Measurements from ENCODE around the gene ALDH7A1. TPM values are rescaled to one million over a fixed set of nuclear protein-coding genes. Genes with fewer than 3 reads are reported as not detected.

The ALDH7A1 gene
- 16.7 and 29.6 TPM in 2 replicates for polyA plus RNA-seq

DNA sequence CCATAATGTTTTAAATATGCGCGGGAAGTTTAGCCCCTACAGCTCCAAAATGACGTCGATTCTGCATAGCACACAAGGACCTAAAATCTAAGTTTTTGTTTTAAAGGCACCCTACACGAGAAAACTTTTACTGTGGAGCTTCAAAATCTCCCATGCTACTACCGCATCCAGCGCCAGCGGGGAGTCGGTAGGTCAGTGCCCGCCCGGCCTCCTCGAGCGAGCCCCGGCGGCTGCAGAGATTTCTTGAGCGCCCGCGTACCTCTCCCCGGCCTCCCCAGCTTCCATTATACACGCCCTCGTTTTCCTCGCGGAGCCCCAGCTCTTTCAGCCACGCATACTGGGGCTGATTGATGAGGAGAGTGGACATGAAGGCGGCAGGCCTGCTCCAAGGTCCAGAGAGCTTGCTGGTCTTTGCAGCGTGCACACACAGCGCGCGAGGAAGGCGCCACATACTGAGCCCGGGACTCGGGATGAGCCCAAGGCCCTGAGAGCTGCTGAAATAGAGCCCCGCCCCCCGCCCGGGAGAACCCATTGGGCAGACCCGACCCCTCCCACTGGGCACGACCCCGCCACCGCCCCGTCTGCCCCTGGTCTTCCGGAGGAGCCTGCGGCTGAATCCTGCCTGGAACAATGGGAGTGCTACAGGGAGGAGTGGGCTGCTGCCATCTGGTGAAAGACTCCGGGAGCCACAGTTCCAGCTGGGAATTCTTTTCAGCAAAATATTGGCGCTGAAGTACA is at the start of gene ALDH7A1:
TSS of gene ALDH7A1 (minus strand) at position 472 of the 738 bp plus-strand sequence. CDS start at position 451, 21 bp downstream.

DNA sequence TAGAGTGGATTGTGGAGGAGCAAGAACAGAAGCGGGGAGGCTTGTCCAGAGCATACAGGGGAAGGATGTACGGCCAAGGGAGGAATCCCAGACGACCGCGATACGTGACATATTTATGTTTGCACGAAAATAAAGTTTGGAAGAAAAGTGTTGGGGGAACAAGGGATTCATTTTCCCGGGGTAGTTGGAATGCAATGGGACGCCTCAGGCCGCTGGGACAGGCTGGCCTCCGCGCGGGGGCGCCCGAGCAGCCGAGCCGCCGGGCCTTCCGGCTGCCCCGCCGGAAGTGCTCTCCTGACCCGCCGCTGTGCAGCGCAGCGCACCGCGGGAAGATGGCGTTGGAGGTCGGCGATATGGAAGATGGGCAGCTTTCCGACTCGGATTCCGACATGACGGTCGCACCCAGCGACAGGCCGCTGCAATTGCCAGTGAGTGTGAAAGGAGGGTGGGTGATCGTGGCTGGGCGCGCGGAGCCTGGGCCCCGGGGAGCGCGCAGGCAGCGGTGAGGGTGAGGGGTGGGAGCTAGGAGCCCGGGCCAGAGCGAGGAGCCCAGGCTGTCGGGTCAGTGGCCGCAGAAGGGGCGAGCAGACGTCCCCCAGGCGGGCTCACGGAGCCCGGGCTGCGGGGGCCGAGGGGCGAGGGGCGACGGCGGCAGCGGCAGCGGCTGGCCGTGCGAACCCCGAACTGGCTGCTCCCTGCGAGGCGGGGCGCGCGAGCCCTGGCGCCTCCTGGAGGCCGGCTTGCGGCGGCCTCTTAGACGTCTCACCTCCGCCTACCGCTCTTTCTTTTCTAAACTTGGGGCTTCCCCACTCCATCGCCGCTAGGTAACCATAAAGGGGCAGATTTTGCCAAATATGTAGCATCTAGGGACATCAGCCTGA is 5.9 kb upstream of the ALDH7A1 start, which contains the start of gene PHAX:
TSS of gene PHAX (plus strand) at position 317 of the 881 bp plus-strand sequence. CDS start at position 333, 16 bp downstream.

Other genes starting within 250 kb of the ALDH7A1 start
- 1.8 and 7.2 TPM in 2 replicates for gene GRAMD2B, start 171.8 kb downstream of the ALDH7A1 start, polyA plus RNA-seq
- 144 and 198 TPM in 2 replicates for gene PHAX, start 5.7 kb upstream of the ALDH7A1 start, polyA plus RNA-seq
- not detected in 2 replicates for gene LMNB1, start 181.9 kb upstream of the ALDH7A1 start, polyA plus RNA-seq

Data from Purkinje cell (primary cell).